Measurements from ENCODE around the gene ANXA2. TPM values are rescaled to one million over a fixed set of nuclear protein-coding genes. Genes with fewer than 3 reads are reported as not detected.

Gene ANXA2
- total and polyA plus RNA-seq, 4 donors: 851 to 1,294 (median 1,171) TPM

- Histone ChIP-seq H3K9ac (ENCODE audit: insufficient read depth in 1 of 2, low read length in 2 of 2) (no peak overlapping the region), H3K4me1 (ENCODE audit: control insufficient read depth in 5 of 5, insufficient read depth in 5 of 5, low read length in 5 of 5) (peaks cover 0 to 12% (median 0%) of the 10 kb centered on the region in 5 donors), H3K4me3 (no peak overlapping the region), H3K9me3 (ENCODE audit: control insufficient read depth in 4 of 4, insufficient read depth in 3 of 4, low read length in 3 of 4) (no peaks in the 10 kb centered on the region), H3K27me3 (ENCODE audit: control insufficient read depth in 3 of 3, insufficient read depth in 3 of 3, low read length in 2 of 3) (peaks cover 4 to 34% (median 26%) of the 10 kb centered on the region in 3 donors), H3K36me3 (ENCODE audit: control insufficient read depth in 4 of 4, insufficient read depth in 4 of 4, low read length in 4 of 4) (no peaks in the 10 kb centered on the region), H3K27ac (ENCODE audit: low read depth in 1 of 2, low read length in 1 of 2) (no peak overlapping the region)
- no peak for ATAC-seq (ENCODE audit: insufficient read depth, low FRiP score)
- peak in 2 of 3 donors; percentile 33 to 38 for DNase-seq
- TF ChIP-seq CTCF (IDR thresholded peaks at IDR 0.05; ENCODE audit: control extremely low read depth, extremely low read depth): no peak
- WGBS, 2 donors: 62 to 73% methylated on average over 10 of the region's 10 CpGs
Observed at GRCh38 chr15:60324706-60325438, 72.9 kb downstream of the ANXA2 start.

- peaks cover 4 to 34% (median 24%) of the 10 kb centered on the region in 3 donors for H3K27me3 ChIP-seq (ENCODE audit: control insufficient read depth in 3 of 3, insufficient read depth in 3 of 3, low read length in 2 of 3)
- TF ChIP-seq CTCF (IDR thresholded peaks at IDR 0.05; ENCODE audit: control extremely low read depth, extremely low read depth): no peak
- H3K4me1 ChIP-seq (ENCODE audit: control insufficient read depth in 5 of 5, insufficient read depth in 5 of 5, low read length in 5 of 5): peaks cover 0 to 12% (median 0%) of the 10 kb centered on the region in 5 donors
- ATAC-seq (ENCODE audit: insufficient read depth, low FRiP score) (no peak), DNase-seq (no peak)
- H3K9me3 ChIP-seq (ENCODE audit: control insufficient read depth in 4 of 4, insufficient read depth in 3 of 4, low read length in 3 of 4): no peaks in the 10 kb centered on the region
- H3K27ac ChIP-seq (ENCODE audit: low read depth in 1 of 2, low read length in 1 of 2): no peak overlapping the region
- 78 to 84% methylated on average over 5 of the region's 5 CpGs for WGBS, 2 donors
- no peak overlapping the region for H3K4me3 ChIP-seq
- H3K9ac ChIP-seq (ENCODE audit: insufficient read depth in 1 of 2, low read length in 2 of 2): no peak overlapping the region
- no peaks in the 10 kb centered on the region for H3K36me3 ChIP-seq (ENCODE audit: control insufficient read depth in 4 of 4, insufficient read depth in 4 of 4, low read length in 4 of 4)
Observed at GRCh38 chr15:60323322-60323721, 74.5 kb downstream of the ANXA2 start.

GRCh38 chr15:60320365-60320764 is 77.4 kb downstream of the ANXA2 start:
- ATAC-seq (ENCODE audit: insufficient read depth, low FRiP score) (no peak), DNase-seq (no peak)
- Histone ChIP-seq H3K27ac (ENCODE audit: low read depth in 1 of 2, low read length in 1 of 2) (no peak overlapping the region), H3K4me3 (no peak overlapping the region), H3K27me3 (ENCODE audit: control insufficient read depth in 3 of 3, insufficient read depth in 3 of 3, low read length in 2 of 3) (peaks cover 4 to 17% (median 5%) of the 10 kb centered on the region in 3 donors), H3K9ac (ENCODE audit: insufficient read depth in 1 of 2, low read length in 2 of 2) (no peak overlapping the region), H3K9me3 (ENCODE audit: control insufficient read depth in 4 of 4, insufficient read depth in 3 of 4, low read length in 3 of 4) (no peaks in the 10 kb centered on the region), H3K4me1 (ENCODE audit: control insufficient read depth in 5 of 5, insufficient read depth in 5 of 5, low read length in 5 of 5) (peaks cover 0 to 8% (median 0%) of the 10 kb centered on the region in 5 donors), H3K36me3 (ENCODE audit: control insufficient read depth in 4 of 4, insufficient read depth in 4 of 4, low read length in 4 of 4) (no peaks in the 10 kb centered on the region)
- 87 to 91% methylated on average over 4 of the region's 4 CpGs for WGBS, 2 donors
- TF ChIP-seq CTCF (IDR thresholded peaks at IDR 0.05; ENCODE audit: control extremely low read depth, extremely low read depth): no peak
